Sigmoid colon (tissue), 7 donors: ENCODE data around the gene CLOCK. TPM values are rescaled to one million over a fixed set of nuclear protein-coding genes. Genes with fewer than 3 reads are reported as not detected.
A peak's percentile ranks its signal among the peaks of the same experiment; 100 is the strongest.

Experiments used
- DNase-seq: peaks from one replicate; pipeline ENCODE4 v3.0.0-alpha.2; 2019
- H3K27ac ChIP-seq, 4 donors: fragments of 200-600 bp; sonication (generic); one replicate each; pipeline ENCODE4 v1.5.1; 2016 to 2019; ENCODE audit warnings: mild to moderate bottlenecking in 1 of 4
- H3K27me3 ChIP-seq, 3 donors: fragments of 200-600 bp; sonication (generic); one replicate each; pipeline ENCODE4 v1.5.1; 2019; ENCODE audit warnings: mild to moderate bottlenecking in 1 of 3
- H3K36me3 ChIP-seq, 4 donors: fragments of 200-600 bp; sonication (generic); one replicate each; pipeline ENCODE4 v1.5.1; 2016 to 2019
- H3K4me1 ChIP-seq, 4 donors: fragments of 200-600 bp; sonication (generic); one replicate each; pipeline ENCODE4 v1.5.1; 2017 to 2019
- H3K4me3 ChIP-seq, 4 donors: fragments of 200-600 bp; sonication (generic); one replicate each; pipeline ENCODE4 v1.5.1; 2017 to 2019; ENCODE audit warnings: mild to moderate bottlenecking in 2 of 4, moderate library complexity in 1 of 4
- H3K9me3 ChIP-seq, 4 donors: fragments of 200-600 bp in 3 of 4; sonication (generic) in 3 of 4; one replicate each; pipeline versions ENCODE4 v1.5.1 to v1.6.1; 2013 to 2019
- CTCF ChIP-seq, 4 experiments: fragments of 450-650 bp in 3 of 4; fragments of 200-600 bp in 1 of 4; IDR thresholded peaks; one replicate each; pipeline ENCODE4 v1.5.1; 2016 to 2019; ENCODE audit warnings: antibody characterized with exemption in 4 of 4, mild to moderate bottlenecking in 3 of 4, moderate library complexity in 2 of 4
- EP300 ChIP-seq, 4 donors: sonication (generic); formaldehyde crosslinking; IDR thresholded peaks; one replicate each; pipeline ENCODE4 v1.6.1; 2017; ENCODE audit warnings: antibody characterized with exemption in 4 of 4
- POLR2A ChIP-seq, 2 donors: fragments of 450-650 bp; IDR thresholded peaks; one replicate each; pipeline ENCODE4 v1.6.1; 2016; ENCODE audit warnings: antibody characterized with exemption in 2 of 2, mild to moderate bottlenecking in 2 of 2, moderate library complexity in 2 of 2
- POLR2AphosphoS5 ChIP-seq, 4 donors: sonication (generic); formaldehyde crosslinking; IDR thresholded peaks; one replicate each; pipeline ENCODE4 v1.6.1; 2017; ENCODE audit warnings: antibody characterized with exemption in 4 of 4
- WGBS, 2 donors: extraction: QIAGEN DNeasy Blood & Tissue Kit; methylation state at CpG; one replicate each; pipeline ENCODE4 v1.1.7; 2013; 5-methylcytosine and 5-hydroxymethylcytosine counted together
- intact Hi-C: fragments of 100-400 bp; cut with DNase I; formaldehyde crosslinking; loops from one replicate; pipeline ENCODE4 v1.15.1; 2023
- polyA plus RNA-seq, 3 donors: library from polyadenylated mRNA; stranded (reverse); fragments of 200-250 nt; gene quantifications; one replicate each; pipeline ENCODE4 v1.2.3, GENCODE V29; 2013
- total RNA-seq, 4 donors: library from RNA; depleted of rRNA; stranded (reverse); fragments of >200 nt; gene quantifications; one replicate each; pipeline ENCODE4 v1.1.0, GENCODE V29; 2016
- donor health status: healthy with polysubstance abuse.
- donor health status: Bipolar disorder and iron deficiency.
- donor health status: healthy.

The CLOCK gene
- total and polyA plus RNA-seq, 7 donors = 2.4 to 27.5 (median 22.5) TPM

GRCh38 chr4:55568905-55569504, 22.3 kb upstream of the CLOCK start:
- no peaks in the 10 kb centered on the region for H3K4me1 ChIP-seq
- H3K4me3 ChIP-seq = no peak overlapping the region
- peaks cover 0 to 3% (median 0%) of the 10 kb centered on the region in 4 donors for H3K9me3 ChIP-seq
- intact Hi-C loops = no loop called here
- no peak for TF ChIP-seq CTCF (IDR thresholded peaks at IDR 0.05)
- no peak for TF ChIP-seq POLR2A (IDR thresholded peaks at IDR 0.05)
- no peak overlapping the region for H3K27ac ChIP-seq
- H3K27me3 ChIP-seq = no peaks in the 10 kb centered on the region
- 38 to 60% methylated on average over 1 of the region's 1 CpG for WGBS, 2 donors
- H3K36me3 ChIP-seq = no peaks in the 10 kb centered on the region
- no peak for DNase-seq

DNA sequence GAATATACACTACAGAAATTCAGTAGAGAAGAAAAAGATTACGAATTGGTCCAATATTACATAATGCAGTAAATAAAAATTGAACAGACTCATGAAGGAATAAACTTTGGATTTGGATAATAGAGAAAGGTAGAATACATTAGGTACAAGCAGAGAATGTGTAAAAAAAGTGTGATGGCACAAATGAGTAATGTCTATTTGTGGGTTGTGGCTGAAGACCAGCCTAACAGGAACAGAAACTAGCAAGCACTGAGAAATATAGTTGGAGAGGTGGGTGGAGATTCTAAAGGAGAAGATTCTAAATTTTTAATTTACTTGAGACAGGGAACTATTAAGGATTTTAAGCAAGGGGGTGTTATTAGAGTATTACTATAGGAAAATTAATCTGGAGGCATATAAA, 15.2 kb upstream of the CLOCK start:
- Histone ChIP-seq H3K9me3 (no peaks in the 10 kb centered on the region), H3K27me3 (no peaks in the 10 kb centered on the region), H3K27ac (no peak overlapping the region), H3K4me3 (no peak overlapping the region), H3K36me3 (no peaks in the 10 kb centered on the region), H3K4me1 (no peaks in the 10 kb centered on the region)
- no peak for DNase-seq
- TF ChIP-seq POLR2A (IDR thresholded peaks at IDR 0.05) (no peak), POLR2AphosphoS5 (IDR thresholded peaks at IDR 0.05) (no peak), EP300 (IDR thresholded peaks at IDR 0.05) (no peak), CTCF (IDR thresholded peaks at IDR 0.05) (no peak)
- intact Hi-C loops = no loop called here
- 90 to 96% methylated on average over 1 of the region's 1 CpG for WGBS, 2 donors

DNA sequence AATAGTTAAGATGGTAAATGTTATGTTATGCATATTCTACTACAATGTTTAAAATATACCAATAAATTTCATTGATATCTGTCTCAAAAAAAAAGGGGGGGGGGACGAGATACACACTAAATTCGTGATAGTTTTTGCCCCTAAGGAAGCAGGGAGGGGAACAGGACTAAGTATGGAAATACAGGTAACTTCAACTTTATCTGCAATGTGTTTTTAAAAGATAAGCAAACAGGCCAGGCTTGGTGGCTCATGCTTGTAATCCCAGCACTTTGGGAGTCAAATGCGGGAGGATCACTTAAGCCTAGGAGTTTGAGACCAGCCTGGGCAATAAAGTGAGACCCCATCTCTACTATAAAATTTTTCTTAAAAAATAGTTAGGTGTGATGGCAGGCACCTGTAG, 13.4 kb upstream of the CLOCK start:
- intact Hi-C loops = no loop called here

DNA sequence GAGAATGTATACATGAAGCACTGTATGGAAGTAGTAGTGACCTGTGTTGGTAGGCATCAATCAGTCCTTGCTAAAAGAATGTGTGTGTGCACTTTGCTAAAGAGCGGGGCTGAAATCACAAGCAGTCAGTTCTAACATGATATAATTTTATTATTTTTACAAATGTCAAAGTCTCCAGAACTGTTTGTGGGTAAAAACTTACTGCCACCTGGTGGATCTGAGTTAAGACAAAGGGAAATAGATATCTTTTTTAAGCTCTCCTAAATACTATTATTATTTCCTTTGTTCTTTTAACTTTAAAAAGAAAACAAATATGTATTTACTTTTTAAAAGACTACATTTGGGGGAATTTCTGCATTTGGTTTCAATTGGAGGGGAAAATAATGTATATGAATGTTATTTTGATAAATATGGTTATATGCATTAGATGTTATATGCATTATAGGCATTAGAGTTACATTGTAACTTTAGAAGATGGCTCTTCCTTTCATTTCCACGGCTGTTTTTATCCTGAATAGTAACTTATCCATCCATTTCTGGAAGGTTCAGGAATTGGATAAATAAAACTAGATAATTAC, 7.8 kb upstream of the CLOCK start:
- Histone ChIP-seq H3K27me3 (no peaks in the 10 kb centered on the region), H3K4me3 (no peak overlapping the region), H3K4me1 (peaks cover 0 to 15% (median 4%) of the 10 kb centered on the region in 4 donors), H3K27ac (no peak overlapping the region), H3K9me3 (no peaks in the 10 kb centered on the region), H3K36me3 (no peaks in the 10 kb centered on the region)
- TF ChIP-seq CTCF (IDR thresholded peaks at IDR 0.05) (peak in 3 of 4 experiments; percentile 8 to 44 (median 20)), POLR2A (IDR thresholded peaks at IDR 0.05) (no peak), EP300 (IDR thresholded peaks at IDR 0.05) (no peak)
- 20 to 57% methylated on average over 2 of the region's 2 CpGs for WGBS, 2 donors
- intact Hi-C loops = loop anchor here (2.0 to 10.0 kb wide), 2 partner anchors 110 to 208 kb away; partner anchors contain the start of gene SRD5A3
- DNase-seq = no peak

More for the DNA sequence above, 13.4 kb upstream of the CLOCK start:
- Histone ChIP-seq H3K9me3 (no peaks in the 10 kb centered on the region), H3K27me3 (no peaks in the 10 kb centered on the region), H3K4me3 (no peak overlapping the region), H3K4me1 (no peaks in the 10 kb centered on the region), H3K27ac (no peak overlapping the region), H3K36me3 (no peaks in the 10 kb centered on the region)
- DNase-seq = no peak
- TF ChIP-seq EP300 (IDR thresholded peaks at IDR 0.05) (no peak), CTCF (IDR thresholded peaks at IDR 0.05) (no peak)
- whole genome bisulfite sequencing, 2 donors = 83% methylated on average over 3 of the region's 3 CpGs
